Endometrial microvascular endothelial cells (primary cell): Measurements from ENCODE around the gene LEMD2. TPM values are rescaled to one million over a fixed set of nuclear protein-coding genes. Genes with fewer than 3 reads are reported as not detected.

Source experiments
- in situ Hi-C: cut with HindIII; loops from 2 replicates; pipeline ENCODE4 v1.10.0; 2017; ENCODE audit warnings: low sequenced_read_pairs, low pct_unique_long_range_greater_than_20kb; ENCODE audit errors: inconsistent ontology term
- total RNA-seq: library from RNA; depleted of rRNA; stranded (reverse); fragments of >200 nt; gene quantifications from one replicate; pipeline ENCODE4 v1.2.3, GENCODE V29; 2015; ENCODE audit errors: inconsistent ontology term

LEMD2 gene
- total RNA-seq, 1 donor from 2014 or later, result 33.9 TPM

DNA sequence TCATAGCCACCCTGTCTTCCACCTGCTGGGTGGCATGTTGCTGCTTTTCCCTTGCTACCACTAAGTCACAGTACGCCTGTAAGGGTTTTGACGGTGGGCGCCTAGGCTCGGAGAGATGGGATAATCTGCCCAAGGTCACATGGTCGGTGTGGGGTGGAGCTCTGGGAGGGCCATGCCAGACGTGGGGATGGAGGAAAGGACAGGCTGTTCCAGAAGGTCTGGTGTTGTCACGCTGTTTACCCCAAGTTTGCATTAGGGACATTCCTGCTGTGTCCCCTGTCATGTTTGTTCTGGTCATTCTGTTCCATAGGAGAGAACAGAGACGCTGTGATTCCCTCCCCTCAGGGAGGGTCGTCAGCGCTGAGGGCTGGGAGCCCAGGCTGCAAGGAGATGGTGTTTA is 58.3 kb downstream of the LEMD2 start:
- in situ Hi-C loops, result no loop called here

DNA sequence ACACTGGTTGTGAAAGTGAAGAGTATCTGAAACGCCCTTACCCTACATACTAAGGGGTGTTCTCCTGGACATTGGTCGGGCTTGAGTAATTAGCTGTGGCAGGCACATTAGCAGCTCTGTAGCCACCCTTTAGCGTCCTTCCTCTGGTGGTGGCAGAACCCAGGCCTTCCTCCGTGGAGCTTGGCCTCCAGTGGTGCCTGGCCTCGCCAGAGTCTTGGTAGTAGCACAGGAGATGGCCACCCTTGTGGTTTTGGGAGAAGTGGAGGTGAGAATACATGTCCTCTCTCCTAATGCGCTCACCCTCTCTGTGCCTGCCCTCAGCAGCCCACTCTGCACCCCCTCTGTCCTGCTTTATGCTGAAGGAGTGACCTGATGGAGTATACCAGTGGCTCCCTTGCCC is 59.9 kb downstream of the LEMD2 start:
- in situ Hi-C loops, result no loop called here

DNA sequence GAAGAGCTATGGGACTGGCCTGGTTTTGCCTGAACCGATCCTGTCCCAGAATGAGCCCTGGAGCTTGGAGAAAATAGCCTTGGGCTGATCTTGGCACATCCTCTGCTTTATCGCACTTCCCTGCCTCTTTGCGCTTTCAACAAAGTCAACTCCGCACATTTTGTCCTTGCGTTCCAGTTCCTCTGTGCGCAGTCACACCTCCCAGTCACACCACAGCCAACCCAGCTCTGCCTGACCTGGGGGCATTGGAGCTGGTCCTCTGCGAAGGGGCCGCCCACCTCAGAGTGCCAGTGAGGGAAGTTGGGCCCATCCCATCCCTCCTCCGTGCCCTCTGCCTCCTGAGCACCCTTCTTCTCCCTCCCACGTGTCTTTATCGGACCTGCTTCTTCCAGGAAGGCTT is 60.5 kb downstream of the LEMD2 start:
- in situ Hi-C loops, result no loop called here

DNA sequence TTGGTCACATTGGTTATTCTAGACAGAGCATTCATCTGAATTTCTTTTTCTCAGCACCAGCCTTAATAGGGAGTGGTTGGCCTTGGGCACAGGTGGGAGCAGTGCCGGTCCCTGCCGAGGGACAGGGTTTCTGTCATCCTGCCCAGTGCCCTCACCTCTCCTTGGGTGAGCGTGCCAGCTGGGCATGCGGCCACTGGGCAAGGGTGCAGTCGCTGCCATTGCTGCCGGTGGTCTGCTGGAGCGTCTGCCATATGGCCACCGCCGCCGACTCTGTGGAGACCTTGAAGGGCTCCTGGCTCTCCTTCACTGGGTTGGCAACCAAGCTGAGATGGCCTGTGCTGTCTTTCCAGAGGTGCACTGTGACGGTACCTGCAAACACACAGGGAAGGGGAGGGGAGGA is 61.0 kb downstream of the LEMD2 start:
- in situ Hi-C loops, result no loop called here

DNA sequence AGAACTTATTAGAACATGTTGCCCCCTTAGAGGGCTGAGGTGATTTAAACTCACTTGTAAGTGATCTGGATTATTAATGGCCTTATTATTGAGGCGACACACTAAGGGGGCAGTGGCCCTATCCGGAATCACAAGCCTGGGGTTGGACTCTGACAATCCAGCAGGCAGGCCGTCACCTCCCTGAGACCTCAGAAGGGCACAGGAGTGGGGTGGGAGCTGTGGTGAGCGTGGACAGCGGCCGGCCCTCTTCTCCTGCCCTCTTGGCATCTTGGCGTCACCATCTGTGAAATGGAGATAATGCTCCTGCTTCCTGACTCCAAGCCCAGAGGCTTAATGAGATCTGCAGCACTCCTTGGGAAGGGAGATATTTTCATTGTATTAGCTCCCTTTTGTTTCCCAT is 61.8 kb downstream of the LEMD2 start:
- in situ Hi-C loops, result no loop called here

DNA sequence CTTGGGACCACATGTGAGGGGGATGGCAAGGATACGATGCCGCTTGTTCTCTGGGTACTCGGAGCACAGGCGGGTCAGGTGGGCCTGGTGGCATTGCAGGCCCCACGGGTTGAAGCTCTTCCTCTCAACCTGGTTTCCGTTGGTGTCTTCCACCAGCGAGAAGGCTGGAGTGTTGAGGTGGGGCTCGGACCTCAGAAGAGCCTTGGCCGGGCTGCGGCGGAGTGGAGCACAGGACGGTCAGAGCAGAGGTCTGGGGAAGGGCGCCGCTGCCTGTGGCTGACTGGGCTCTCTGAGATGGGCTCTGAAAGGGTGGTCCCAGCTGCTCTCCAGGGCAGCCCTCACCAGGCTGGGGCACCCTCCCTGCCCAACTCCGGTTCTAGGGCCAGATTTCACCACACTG is 62.2 kb downstream of the LEMD2 start:
- in situ Hi-C loops, result no loop called here

DNA sequence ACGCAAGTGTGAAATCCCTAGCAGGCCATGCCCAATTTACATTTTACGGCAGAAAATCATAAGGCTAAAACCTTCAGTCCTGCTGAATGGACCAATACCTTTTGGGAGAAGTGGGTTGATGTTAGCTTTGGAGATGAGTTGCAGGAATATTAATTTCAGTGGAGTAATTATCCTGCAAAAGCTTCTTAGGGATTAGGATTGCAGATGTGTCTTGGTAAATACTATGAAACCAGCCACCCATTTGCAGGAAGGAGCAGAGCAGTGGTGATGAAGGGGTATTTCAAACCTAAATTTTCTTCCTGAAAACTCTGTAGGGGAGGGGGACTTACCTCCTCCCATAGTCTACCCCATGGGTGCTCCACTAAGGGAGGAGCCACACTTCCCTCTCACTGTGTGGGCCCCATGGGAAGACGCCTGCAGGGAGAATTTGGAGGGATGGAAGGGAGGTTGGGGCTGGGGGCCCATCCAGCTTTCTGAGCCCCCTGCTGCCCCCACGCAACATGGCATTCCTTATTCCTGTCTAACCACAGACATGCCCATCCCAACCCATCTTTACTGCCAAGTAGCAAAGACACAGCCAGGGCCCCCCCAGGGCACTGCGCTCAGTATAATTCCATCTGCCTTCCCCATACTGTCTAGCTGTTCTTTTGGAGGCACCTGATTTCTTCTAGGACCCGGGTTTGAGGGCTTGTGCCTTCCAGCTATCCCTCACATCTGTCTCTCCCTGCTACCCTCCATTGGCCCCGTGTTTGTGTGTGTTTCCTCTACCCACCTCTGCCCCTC is 62.8 kb downstream of the LEMD2 start:
- in situ Hi-C loops, result no loop called here

DNA sequence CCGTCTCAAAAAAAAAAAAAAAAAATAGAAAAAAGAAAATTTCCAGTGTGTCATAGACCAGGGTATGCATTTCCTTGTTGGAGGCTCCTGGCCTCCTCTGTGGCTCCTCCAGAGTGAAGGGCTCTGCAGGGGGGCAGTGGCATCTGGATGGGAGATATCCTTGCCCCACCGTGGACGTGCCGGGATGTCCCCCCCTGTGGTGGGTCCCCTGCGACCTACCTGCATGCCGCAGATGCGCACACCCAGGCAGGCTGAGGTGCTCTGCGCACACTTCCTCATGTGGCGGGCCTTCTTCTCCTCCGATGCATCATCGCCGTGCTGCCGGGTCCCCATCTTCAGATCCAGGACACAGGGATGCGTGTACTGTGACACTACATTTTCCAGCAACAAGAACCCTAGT is 63.7 kb downstream of the LEMD2 start:
- in situ Hi-C loops, result no loop called here

DNA sequence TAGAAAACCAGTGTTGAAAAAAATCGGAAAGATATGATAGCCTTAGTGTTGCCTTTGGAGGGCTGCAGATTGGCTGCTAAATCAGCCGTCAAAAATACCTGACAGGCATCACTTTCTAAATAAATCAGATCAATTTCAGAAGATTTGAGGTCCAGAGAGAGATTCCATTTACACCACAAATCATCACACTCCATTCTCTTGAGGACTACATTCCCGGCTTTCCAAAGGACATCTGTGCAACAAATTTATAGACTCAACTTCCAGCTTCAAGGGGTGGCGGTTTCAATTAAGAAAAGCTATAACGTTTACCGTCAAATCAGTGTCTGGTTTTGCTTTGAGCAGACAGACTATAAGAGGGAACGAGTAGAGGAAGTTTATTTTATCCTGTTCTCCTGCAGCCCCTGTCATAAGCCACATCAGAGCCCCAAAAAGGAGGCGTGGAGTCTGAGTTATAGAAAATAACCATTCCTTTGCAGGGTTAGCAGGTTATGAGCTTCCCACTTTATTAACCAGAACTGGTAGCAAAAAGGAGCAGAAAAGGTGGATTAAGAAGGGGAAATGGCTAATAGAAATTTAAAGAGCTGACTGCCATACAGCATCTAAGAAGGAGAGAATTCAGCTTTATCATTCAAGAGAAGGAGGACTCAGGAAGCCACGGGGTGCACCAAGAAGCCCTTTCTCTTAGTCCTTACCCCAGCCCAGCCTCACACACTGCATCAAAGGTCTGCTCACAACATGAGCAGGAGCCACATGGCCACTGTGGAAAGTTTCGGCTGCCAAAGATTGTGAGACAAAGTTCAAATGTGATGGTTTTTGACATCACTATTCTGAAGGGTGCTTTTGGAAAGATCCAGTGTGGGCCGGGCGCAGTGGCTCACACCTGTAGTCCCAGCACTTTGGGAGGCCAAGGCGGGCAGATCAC is 64.6 kb downstream of the LEMD2 start:
- in situ Hi-C loops, result no loop called here

DNA sequence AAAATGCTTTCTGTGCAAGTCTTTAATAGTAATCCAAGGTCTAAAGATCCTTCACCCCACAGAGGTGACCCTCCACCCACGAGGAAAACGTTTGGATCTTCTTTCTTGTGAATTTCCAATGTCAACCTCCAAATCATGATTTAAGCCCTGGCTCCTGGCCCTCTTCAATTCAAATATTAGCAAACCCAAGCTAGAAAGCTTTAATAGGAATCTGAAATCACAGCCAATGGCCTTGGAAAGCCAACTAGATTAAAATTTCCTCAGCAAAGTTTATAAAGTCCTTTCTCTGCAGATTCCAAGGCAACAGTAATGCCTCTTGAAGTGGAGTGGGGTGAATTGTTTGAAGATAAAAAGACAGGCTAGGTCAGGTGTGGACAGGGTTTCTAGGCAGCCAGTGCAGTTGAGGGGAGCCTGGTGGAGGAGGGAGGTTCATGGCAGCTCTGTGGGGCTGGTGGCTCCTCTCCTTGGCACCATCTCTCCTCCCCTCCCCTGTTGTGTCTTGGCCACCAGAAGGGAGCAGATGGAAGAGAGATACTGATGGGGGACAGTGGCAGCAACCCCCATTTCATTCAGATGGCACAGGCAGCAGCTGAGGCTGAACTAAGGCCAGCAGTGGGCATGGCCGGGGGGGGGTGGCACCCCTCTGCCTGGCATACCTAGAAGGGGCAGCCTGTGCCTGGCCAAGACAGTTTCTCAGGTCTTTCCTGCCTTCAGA is 65.4 kb downstream of the LEMD2 start:
- in situ Hi-C loops, result no loop called here

DNA sequence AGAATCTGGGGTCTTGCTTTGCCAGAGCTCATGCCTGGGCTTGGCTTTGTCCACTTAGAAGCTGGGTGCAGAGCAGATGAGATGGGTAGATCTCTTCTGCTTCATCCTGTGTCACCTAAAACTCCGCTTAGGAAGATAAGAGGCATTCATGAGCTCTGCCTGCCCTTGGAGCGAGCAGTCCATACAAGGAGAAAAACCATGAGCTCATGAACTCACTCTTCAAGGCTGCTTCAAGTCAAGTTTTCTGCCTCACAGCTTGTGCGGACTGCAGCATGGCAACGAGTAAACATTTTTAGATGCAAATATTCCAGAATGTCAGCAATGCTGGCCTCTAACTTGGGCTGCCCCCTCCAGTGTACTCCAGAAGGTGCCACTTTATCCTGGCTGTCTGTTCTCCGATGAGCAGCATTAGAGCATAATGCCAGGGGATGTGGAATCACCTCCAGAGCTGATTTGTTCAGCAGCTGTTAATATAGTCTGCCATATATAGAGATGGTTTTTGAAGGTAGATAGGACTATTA is 66.8 kb downstream of the LEMD2 start:
- in situ Hi-C loops, result no loop called here

DNA sequence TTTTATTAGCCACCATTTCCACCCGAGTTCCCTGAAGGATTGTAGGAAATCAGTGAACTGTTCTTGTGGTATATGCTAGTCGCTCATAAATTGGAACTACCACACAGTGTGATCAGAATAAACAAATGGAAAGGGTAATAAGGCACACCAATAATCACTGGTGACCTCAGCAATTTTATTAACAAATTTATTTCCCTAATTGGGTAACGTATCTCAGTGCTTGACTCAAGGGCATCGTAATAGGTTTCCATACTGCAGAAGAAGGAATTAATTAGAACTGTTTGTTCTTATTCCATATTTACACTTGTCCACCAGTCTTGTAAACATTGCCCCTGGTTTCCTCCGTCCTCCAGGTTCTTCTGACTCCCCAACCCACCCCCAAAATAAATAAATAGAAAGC is 67.4 kb downstream of the LEMD2 start:
- in situ Hi-C loops, result no loop called here

Other genes starting within 250 kb of the LEMD2 start
- 13.7 TPM for gene BAK1, start 208.9 kb downstream of the LEMD2 start, total RNA-seq
- gene ITPR3, start 167.8 kb downstream of the LEMD2 start, total RNA-seq, result 56.0 TPM
- gene UQCC2, start 77.4 kb downstream of the LEMD2 start, total RNA-seq, result 59.1 TPM
- gene IP6K3, start 42.2 kb downstream of the LEMD2 start, total RNA-seq, result not detected
- not detected for gene MLN, start 14.9 kb upstream of the LEMD2 start, total RNA-seq